GM23338 (cell line): ENCODE measurements around the gene CBX8. TPM values are rescaled to one million over a fixed set of nuclear protein-coding genes. Genes with fewer than 3 reads are reported as not detected.

Source experiments
- ATAC-seq: fragments of 200-7000 bp; cut with Tn5 transposase; 3 replicates; pipeline ENCODE4 v1.9.1; 2020
- DNase-seq: peaks from one replicate; pipeline ENCODE4 v3.0.0-alpha.2; 2015; ENCODE audit warnings: low spot score
- H2AFZ ChIP-seq: fragments of 200-600 bp; sonication (generic); 2 replicates; pipeline ENCODE4 v1.8.0; 2016; ENCODE audit warnings: antibody characterized with exemption, mild to moderate bottlenecking, moderate library complexity
- H3F3A ChIP-seq: fragments of 200-600 bp; sonication (generic); replicated peaks from 2 replicates; pipeline ENCODE4 v1.8.0; 2017; ENCODE audit warnings: antibody characterized with exemption, mixed run types, low read depth
- H3K27ac ChIP-seq: fragments of 200-600 bp; sonication (generic); 2 replicates; pipeline ENCODE4 v1.6.1; 2016; ENCODE audit warnings: low read depth
- H3K27me3 ChIP-seq: fragments of 200-600 bp; sonication (generic); 2 replicates; pipeline ENCODE4 v1.8.0; 2016; ENCODE audit warnings: mild to moderate bottlenecking, mixed run types, moderate library complexity; ENCODE audit not compliant: insufficient read depth
- H3K36me3 ChIP-seq: fragments of 200-600 bp; sonication (generic); 2 replicates; pipeline ENCODE4 v1.8.0; 2016; ENCODE audit warnings: mild to moderate bottlenecking; ENCODE audit not compliant: insufficient read depth
- H3K4me1 ChIP-seq: fragments of 200-600 bp; sonication (generic); 2 replicates; pipeline ENCODE4 v1.8.0; 2016; ENCODE audit warnings: mild to moderate bottlenecking, moderate library complexity; ENCODE audit not compliant: insufficient read depth
- H3K4me2 ChIP-seq: fragments of 200-600 bp; sonication (generic); 2 replicates; pipeline ENCODE4 v1.7.1; 2017; ENCODE audit warnings: mixed run types
- H3K4me3 ChIP-seq: fragments of 200-600 bp; sonication (generic); 2 replicates; pipeline ENCODE4 v1.6.1; 2016; ENCODE audit warnings: mixed run types
- H3K79me2 ChIP-seq: fragments of 200-600 bp; sonication (generic); replicated peaks from 2 replicates; pipeline ENCODE4 v1.8.0; 2017; ENCODE audit warnings: mild to moderate bottlenecking; ENCODE audit not compliant: insufficient read depth
- H3K9me2 ChIP-seq: fragments of 200-600 bp; sonication (generic); 2 replicates; pipeline ENCODE4 v1.8.0; 2017; ENCODE audit not compliant: insufficient read depth
- H4K20me1 ChIP-seq: fragments of 200-600 bp; sonication (generic); replicated peaks from 2 replicates; pipeline ENCODE4 v1.8.0; 2017; ENCODE audit warnings: mild to moderate bottlenecking; ENCODE audit not compliant: insufficient read depth
- H3K27ac Mint-ChIP-seq: 2 replicates; pipeline ENCODE4 v1.8.0; 2020; ENCODE audit warnings: inconsistent platforms, mild to moderate bottlenecking, moderate library complexity, mixed read lengths
- H3K27me3 Mint-ChIP-seq: 3 replicates; pipeline ENCODE4 v1.8.0; 2022; ENCODE audit warnings: low read depth, mild to moderate bottlenecking, moderate library complexity, mixed read lengths, inconsistent platforms; ENCODE audit not compliant: insufficient read depth, poor library complexity
- H3K36me3 Mint-ChIP-seq: 3 replicates; pipeline ENCODE4 v1.8.0; 2021; ENCODE audit warnings: low read depth, mild to moderate bottlenecking, inconsistent platforms, moderate library complexity, mixed read lengths
- H3K4me1 Mint-ChIP-seq: 3 replicates; pipeline ENCODE4 v1.8.0; 2020; ENCODE audit warnings: mild to moderate bottlenecking, inconsistent platforms, mixed read lengths
- H3K4me3 Mint-ChIP-seq: 3 replicates; pipeline ENCODE4 v1.8.0; 2021; ENCODE audit warnings: moderate library complexity, mild to moderate bottlenecking, inconsistent platforms, mixed read lengths
- H3K9me3 Mint-ChIP-seq: 3 replicates; pipeline ENCODE4 v1.8.0; 2020; ENCODE audit warnings: moderate library complexity, mild to moderate bottlenecking, inconsistent platforms, mixed read lengths
- CREB1 ChIP-seq: fragments of 250-450 bp; sonication (Bioruptor Pico); IDR thresholded peaks from 2 replicates; pipeline ENCODE4 v1.5.0; 2020; ENCODE audit warnings: low read depth, mild to moderate bottlenecking, moderate library complexity
- EZH2 ChIP-seq: fragments of 200-600 bp; sonication (generic); IDR thresholded peaks from one replicate; pipeline ENCODE4 v1.8.0; 2017; ENCODE audit warnings: antibody characterized with exemption, mild to moderate bottlenecking, low read depth; ENCODE audit not compliant: unreplicated experiment
- EZH2phosphoT487 ChIP-seq: fragments of 200-600 bp; sonication (generic); IDR thresholded peaks from one replicate; pipeline ENCODE4 v1.8.1; 2018; ENCODE audit warnings: antibody characterized with exemption; ENCODE audit not compliant: unreplicated experiment
- JUNB ChIP-seq: IDR thresholded peaks from one replicate; pipeline ENCODE4 v1.6.1; 2016; ENCODE audit warnings: antibody characterized with exemption; ENCODE audit not compliant: unreplicated experiment
- NANOG ChIP-seq: IDR thresholded peaks from 2 replicates; pipeline ENCODE4 v1.6.1; 2016; ENCODE audit warnings: antibody characterized with exemption, borderline replicate concordance
- POLR2AphosphoS5 ChIP-seq: IDR thresholded peaks from 2 replicates; pipeline ENCODE4 v1.6.1; 2016; ENCODE audit warnings: antibody characterized with exemption, low read depth
- REST ChIP-seq: IDR thresholded peaks from one replicate; pipeline ENCODE4 v1.6.1; 2018; ENCODE audit warnings: antibody characterized with exemption; ENCODE audit not compliant: unreplicated experiment
- STAT1 ChIP-seq: IDR thresholded peaks from one replicate; pipeline ENCODE4 v1.6.1; 2016; ENCODE audit warnings: antibody characterized with exemption; ENCODE audit not compliant: unreplicated experiment
- ZNF114 ChIP-seq: fragments of 250-450 bp; sonication (Bioruptor Pico); IDR thresholded peaks from 2 replicates; pipeline ENCODE4 v1.5.0; 2020; ENCODE audit warnings: mild to moderate bottlenecking, moderate library complexity
- ZNF331 ChIP-seq: fragments of 250-450 bp; sonication (Bioruptor Pico); IDR thresholded peaks from 2 replicates; pipeline ENCODE4 v1.5.0; 2020; ENCODE audit warnings: low read depth, mild to moderate bottlenecking, moderate library complexity
- polyA plus RNA-seq: library from polyadenylated mRNA; unstranded; fragments of >200 nt; fragmentation: Nextera tagmentation; extraction: Ambion mirVana; gene quantifications from 2 replicates; pipeline ENCODE4 v1.2.1, GENCODE V29; 2016
- total RNA-seq: library from RNA; depleted of rRNA; stranded (reverse); fragments of >200 nt; shearing (Covaris generic); gene quantifications from 2 replicates; pipeline ENCODE4 v1.2.3, GENCODE V29; 2014
- TF ChIP-seq, protein P1 (sequence below): IDR thresholded peaks from 2 replicates; pipeline ENCODE4 v1.6.1; 2016; ENCODE audit warnings: antibody characterized with exemption

CBX8 gene
- total and polyA plus RNA-seq, 2 experiments from 2014 or later, result 1.0 to 1.3 TPM

GRCh38 chr17:79748295-79749099, 48.4 kb downstream of the CBX8 start:
- Histone ChIP-seq H4K20me1 (no peaks in the 10 kb centered on the region; the same call in 1 of the 2 replicates), H3K9me2 (no peaks in the 10 kb centered on the region), H3K27me3 (peaks cover 62% of the 10 kb centered on the region), H2AFZ (0 out of 2 replicates have a peak overlapping the region, but pooled peaks have one; percentile 43), H3K36me3 (no peaks in the 10 kb centered on the region), H3F3A (peaks cover 12% of the 10 kb centered on the region), H3K4me1 (peaks cover 10% of the 10 kb centered on the region), H3K4me3 (peak overlapping the region; percentile 55), H3K79me2 (no peaks in the 10 kb centered on the region), H3K4me2 (peak overlapping the region; percentile 84), H3K27ac (no peak overlapping the region)
- TF ChIP-seq ZNF114 (CRISPR knock-in tag) (no peak), EZH2 (peak; percentile 30), POLR2AphosphoS5 (no peak)
- no peaks in the 10 kb centered on the region; the same call in 2 of the 3 replicates for H3K36me3 Mint-ChIP-seq
- peaks cover 59% of the 10 kb centered on the region for H3K27me3 Mint-ChIP-seq
- DNase-seq, result peak; percentile 40
- H3K27ac Mint-ChIP-seq, result no peak overlapping the region
- H3K4me3 Mint-ChIP-seq, result peak overlapping the region; percentile 58
- peaks cover 13% of the 10 kb centered on the region for H3K4me1 Mint-ChIP-seq
- no peaks in the 10 kb centered on the region for H3K9me3 Mint-ChIP-seq
- peak; percentile 24 for ATAC-seq

- Histone ChIP-seq H2AFZ (peak overlapping the region; percentile 70), H3K4me1 (peaks cover 10% of the 10 kb centered on the region), H3K4me3 (peak overlapping the region; percentile 55), H3F3A (peaks cover 12% of the 10 kb centered on the region), H4K20me1 (no peaks in the 10 kb centered on the region; the same call in 1 of the 2 replicates), H3K9me2 (no peaks in the 10 kb centered on the region), H3K27ac (no peak overlapping the region), H3K4me2 (peak overlapping the region; percentile 84), H3K27me3 (peaks cover 70% of the 10 kb centered on the region), H3K36me3 (no peaks in the 10 kb centered on the region), H3K79me2 (no peaks in the 10 kb centered on the region)
- peaks cover 64% of the 10 kb centered on the region for H3K27me3 Mint-ChIP-seq
- ATAC-seq, result peak; percentile 47
- peaks cover 13% of the 10 kb centered on the region for H3K4me1 Mint-ChIP-seq
- TF ChIP-seq EZH2, result peak; percentile 42
- no peak for TF ChIP-seq EZH2phosphoT487
- no peaks in the 10 kb centered on the region; the same call in 2 of the 3 replicates for H3K36me3 Mint-ChIP-seq
- no peaks in the 10 kb centered on the region for H3K9me3 Mint-ChIP-seq
- DNase-seq, result peak; percentile 79
- H3K27ac Mint-ChIP-seq, result no peak overlapping the region
- peak overlapping the region; percentile 69 for H3K4me3 Mint-ChIP-seq
These were observed 49.2 kb downstream of the CBX8 start for GRCh38 chr17:79747508-79748294.

- DNase-seq (peak; percentile 72), ATAC-seq (peak; percentile 53)
- Histone ChIP-seq H3K79me2 (no peaks in the 10 kb centered on the region), H3K9me2 (no peaks in the 10 kb centered on the region), H3K36me3 (no peaks in the 10 kb centered on the region), H3F3A (peaks cover 12% of the 10 kb centered on the region), H3K4me2 (peak overlapping the region; percentile 84), H3K4me1 (peaks cover 10% of the 10 kb centered on the region), H3K27me3 (peaks cover 77% of the 10 kb centered on the region), H3K4me3 (peak overlapping the region; percentile 55), H4K20me1 (no peaks in the 10 kb centered on the region; the same call in 1 of the 2 replicates), H3K27ac (no peak overlapping the region), H2AFZ (peak overlapping the region; percentile 70)
- no peaks in the 10 kb centered on the region for H3K9me3 Mint-ChIP-seq
- peaks cover 70% of the 10 kb centered on the region for H3K27me3 Mint-ChIP-seq
- no peak overlapping the region for H3K27ac Mint-ChIP-seq
- H3K4me3 Mint-ChIP-seq, result peak overlapping the region; percentile 66
- H3K4me1 Mint-ChIP-seq, result peaks cover 13% of the 10 kb centered on the region
- no peaks in the 10 kb centered on the region; the same call in 2 of the 3 replicates for H3K36me3 Mint-ChIP-seq
- TF ChIP-seq ZNF331 (CRISPR knock-in tag) (no peak), NANOG (no peak), POLR2AphosphoS5 (no peak), REST (no peak), STAT1 (no peak), EZH2phosphoT487 (no peak), JUNB (no peak), EZH2 (no peak), CREB1 (CRISPR knock-in tag) (no peak)
- TF ChIP-seq, protein P1, sequence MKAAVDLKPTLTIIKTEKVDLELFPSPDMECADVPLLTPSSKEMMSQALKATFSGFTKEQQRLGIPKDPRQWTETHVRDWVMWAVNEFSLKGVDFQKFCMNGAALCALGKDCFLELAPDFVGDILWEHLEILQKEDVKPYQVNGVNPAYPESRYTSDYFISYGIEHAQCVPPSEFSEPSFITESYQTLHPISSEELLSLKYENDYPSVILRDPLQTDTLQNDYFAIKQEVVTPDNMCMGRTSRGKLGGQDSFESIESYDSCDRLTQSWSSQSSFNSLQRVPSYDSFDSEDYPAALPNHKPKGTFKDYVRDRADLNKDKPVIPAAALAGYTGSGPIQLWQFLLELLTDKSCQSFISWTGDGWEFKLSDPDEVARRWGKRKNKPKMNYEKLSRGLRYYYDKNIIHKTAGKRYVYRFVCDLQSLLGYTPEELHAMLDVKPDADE, result no peak
These were observed 49.9 kb downstream of the CBX8 start for GRCh38 chr17:79746889-79747507.
